ENCODE measurements around the gene REPS2.

DNA sequence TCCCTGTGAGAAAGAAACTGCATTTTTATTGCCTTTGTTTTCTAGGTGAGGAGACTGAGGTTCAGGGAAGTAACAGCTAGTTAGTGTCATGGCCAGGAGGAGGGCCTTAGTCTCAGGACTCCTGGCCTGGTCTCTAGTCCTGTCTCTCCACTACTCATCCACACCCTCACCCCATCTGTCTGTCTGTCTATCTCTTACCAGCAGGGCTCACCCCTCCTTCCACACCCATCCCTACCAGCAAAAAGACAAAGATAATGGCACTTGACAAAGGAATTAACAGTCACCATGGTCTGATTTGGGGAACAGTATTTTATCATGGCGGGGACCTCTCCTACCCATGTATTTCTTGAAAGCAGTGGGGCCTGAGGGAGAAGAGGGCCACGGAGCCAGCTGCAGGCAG, 125.8 kb downstream of the REPS2 start:
- TF ChIP-seq CTCF (IDR thresholded peaks at IDR 0.05) (no peak), POLR2A (IDR thresholded peaks at IDR 0.05) (no peak)
